NB4 (cell line): Measurements from ENCODE around the gene CCDC87.

Experiments used
- DNase-seq: peaks from one replicate; pipeline ENCODE4 v3.0.0; 2010; ENCODE audit warnings: low read depth
- H3K4me3 ChIP-seq: one replicate; pipeline ENCODE4 v1.5.1; 2011; ENCODE audit warnings: mild to moderate bottlenecking, low read depth, low read length, moderate library complexity
- MYC ChIP-seq: IDR thresholded peaks from 2 replicates; pipeline ENCODE4 v1.6.1; 2011; ENCODE audit warnings: low read depth, low read length
- POLR2A ChIP-seq: IDR thresholded peaks from 2 replicates; pipeline ENCODE4 v1.6.1; 2011; ENCODE audit warnings: mild to moderate bottlenecking; ENCODE audit not compliant: insufficient read length; ENCODE audit errors: extremely low read depth
- TF ChIP-seq, protein P1 (sequence below): IDR thresholded peaks from one replicate; pipeline ENCODE4 v1.5.1; 2012; ENCODE audit warnings: low read depth, low read length
- TF ChIP-seq, protein P2 (sequence below): IDR thresholded peaks from 2 replicates; pipeline ENCODE4 v1.6.1; 2011; ENCODE audit warnings: low read depth, low read length

CCDC87 gene

DNA sequence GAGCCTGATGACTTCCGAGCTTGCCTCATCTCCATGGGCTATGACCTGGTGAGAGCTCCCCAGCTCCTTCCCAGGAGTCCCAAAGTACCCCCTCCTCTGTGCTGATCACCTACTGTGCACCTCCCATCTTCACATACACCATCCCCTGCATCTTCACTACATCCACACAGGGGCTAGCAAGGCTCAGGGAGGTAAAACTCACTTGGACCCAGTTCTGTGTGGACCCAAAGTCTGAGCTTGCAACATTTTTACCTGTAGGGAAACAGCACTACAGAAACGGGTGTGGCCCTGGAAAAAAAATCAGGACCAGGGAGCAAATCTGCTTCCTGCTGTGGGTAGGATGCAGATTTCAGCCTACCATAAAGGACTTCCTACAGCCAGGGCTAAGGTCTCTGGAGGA lies 30.6 kb downstream of the CCDC87 start:
- no peak for DNase-seq
- TF ChIP-seq, protein P1, sequence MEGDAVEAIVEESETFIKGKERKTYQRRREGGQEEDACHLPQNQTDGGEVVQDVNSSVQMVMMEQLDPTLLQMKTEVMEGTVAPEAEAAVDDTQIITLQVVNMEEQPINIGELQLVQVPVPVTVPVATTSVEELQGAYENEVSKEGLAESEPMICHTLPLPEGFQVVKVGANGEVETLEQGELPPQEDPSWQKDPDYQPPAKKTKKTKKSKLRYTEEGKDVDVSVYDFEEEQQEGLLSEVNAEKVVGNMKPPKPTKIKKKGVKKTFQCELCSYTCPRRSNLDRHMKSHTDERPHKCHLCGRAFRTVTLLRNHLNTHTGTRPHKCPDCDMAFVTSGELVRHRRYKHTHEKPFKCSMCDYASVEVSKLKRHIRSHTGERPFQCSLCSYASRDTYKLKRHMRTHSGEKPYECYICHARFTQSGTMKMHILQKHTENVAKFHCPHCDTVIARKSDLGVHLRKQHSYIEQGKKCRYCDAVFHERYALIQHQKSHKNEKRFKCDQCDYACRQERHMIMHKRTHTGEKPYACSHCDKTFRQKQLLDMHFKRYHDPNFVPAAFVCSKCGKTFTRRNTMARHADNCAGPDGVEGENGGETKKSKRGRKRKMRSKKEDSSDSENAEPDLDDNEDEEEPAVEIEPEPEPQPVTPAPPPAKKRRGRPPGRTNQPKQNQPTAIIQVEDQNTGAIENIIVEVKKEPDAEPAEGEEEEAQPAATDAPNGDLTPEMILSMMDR = no peak
- TF ChIP-seq MYC (no peak), POLR2A (no peak)
- TF ChIP-seq, protein P2, sequence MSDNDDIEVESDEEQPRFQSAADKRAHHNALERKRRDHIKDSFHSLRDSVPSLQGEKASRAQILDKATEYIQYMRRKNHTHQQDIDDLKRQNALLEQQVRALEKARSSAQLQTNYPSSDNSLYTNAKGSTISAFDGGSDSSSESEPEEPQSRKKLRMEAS = no peak
- H3K4me3 ChIP-seq = no peak overlapping the region

DNA sequence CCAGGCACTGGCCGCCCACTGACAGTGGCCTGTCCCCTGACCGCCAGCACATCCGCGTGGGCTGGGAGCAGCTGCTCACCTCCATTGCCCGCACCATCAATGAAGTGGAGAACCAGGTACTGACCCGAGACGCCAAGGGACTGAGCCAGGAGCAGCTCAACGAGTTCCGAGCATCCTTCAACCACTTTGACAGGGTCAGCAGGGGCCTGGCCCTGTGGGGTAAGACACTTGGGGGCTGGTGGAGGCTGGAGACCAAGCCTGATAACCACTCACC lies 31.0 kb downstream of the CCDC87 start:
- H3K4me3 ChIP-seq = no peak overlapping the region
- TF ChIP-seq, protein P2 = no peak
- TF ChIP-seq POLR2A (no peak), MYC (no peak)
- TF ChIP-seq, protein P1 = no peak
- DNase-seq = no peak

DNA sequence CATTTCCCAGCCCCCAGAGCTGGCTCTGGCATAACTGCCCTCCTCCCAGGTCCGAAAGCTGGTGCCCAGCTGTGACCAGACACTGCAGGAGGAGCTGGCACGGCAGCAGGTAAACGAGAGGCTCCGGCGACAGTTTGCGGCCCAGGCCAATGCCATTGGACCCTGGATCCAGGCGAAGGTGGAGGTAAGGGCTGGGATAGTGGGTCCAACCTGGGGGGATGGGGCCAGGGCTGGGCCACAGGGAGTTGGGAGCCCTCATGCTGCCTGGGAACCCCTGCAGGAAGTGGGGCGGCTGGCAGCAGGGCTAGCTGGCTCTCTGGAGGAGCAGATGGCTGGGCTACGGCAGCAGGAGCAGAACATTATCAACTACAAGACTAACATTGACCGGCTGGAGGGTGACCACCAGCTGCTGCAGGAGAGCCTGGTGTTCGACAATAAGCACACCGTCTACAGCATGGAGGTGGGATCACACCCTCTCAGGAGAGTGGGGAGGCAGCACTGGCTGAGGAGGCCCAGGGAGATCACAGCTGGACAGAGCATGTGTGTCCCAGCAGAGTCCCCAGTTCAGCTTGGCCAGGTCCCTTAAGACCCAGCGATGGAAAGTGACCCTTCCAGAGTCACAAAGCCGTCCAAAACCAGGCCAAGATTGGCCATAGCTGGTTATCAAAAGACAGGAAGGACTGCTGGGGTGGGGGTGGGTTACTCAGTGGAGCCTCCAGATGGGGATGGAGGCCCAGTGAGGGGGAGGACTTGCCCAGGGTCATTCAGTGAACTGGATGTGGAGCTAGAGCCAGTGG lies 31.5 kb downstream of the CCDC87 start:
- DNase-seq = no peak
- H3K4me3 ChIP-seq = no peak overlapping the region
- TF ChIP-seq POLR2A (no peak), MYC (no peak)
- TF ChIP-seq, protein P1 = no peak
- TF ChIP-seq, protein P2 = no peak

DNA sequence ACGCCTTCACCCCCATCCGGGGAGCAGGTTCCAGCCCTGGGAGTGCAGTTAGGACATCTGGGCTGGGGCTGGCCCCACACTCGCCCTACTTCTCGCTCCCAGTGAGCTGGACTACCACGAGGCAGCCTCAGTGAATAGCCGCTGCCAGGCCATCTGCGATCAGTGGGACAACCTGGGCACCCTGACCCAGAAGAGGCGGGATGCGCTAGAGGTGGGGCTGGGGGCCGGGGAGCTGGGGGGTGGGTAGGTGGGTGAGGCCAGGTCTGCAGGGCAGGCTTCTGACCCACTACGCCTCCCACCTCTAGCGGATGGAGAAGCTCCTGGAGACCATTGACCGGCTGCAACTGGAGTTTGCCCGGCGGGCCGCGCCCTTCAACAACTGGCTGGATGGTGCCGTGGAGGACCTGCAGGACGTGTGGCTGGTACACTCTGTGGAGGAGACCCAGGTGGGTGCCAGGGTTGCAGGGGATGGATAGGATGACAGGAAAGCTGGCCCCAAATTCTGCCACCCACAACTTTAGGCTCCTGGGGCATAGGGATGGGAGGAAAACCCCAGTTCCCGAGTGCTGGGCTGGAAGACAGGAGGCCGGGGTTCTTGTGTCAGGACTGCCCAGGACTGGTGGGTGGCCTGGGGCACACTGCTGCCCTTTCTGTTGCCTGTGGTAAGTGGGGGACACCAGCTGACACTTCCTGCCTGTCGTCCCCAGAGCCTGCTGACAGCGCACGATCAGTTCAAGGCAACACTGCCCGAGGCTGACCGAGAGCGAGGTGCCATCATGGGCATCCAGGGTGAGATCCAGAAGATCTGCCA lies 32.8 kb downstream of the CCDC87 start:
- TF ChIP-seq, protein P1 = no peak
- TF ChIP-seq, protein P2 = no peak
- TF ChIP-seq MYC = no peak
- no peak for TF ChIP-seq POLR2A
- H3K4me3 ChIP-seq = no peak overlapping the region
- no peak for DNase-seq

DNA sequence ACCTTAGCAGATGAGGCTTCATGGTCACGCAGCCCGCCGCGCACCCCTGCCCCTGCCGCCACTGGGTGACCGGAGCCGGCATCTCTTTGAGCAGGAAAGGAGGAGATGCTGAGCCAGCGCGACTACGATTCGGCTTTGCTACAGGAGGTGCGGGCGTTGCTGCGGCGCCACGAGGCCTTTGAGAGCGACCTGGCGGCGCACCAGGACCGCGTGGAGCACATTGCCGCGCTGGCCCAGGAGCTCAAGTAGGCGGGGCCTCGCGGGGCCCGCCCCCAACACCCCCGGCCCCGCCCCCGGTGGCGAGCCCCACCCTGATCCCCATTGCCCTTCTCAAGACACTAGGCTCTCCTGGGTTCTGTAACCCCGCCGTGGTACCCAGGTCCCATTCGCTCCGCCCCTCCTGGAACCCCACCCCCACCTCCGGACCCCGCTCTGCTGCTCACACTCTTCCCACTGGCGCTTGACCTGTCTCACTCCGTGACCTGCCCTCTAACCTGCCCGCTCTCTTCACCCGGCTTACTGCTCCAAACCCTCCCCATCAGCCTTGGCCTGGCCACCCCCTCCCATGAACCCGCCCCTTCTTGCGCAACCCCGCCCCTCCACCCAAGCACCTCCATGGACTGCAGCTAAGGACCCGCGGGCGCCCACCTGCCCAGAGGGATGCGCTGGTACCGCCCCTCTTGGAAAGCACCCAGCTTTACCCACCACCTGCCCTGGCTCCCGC lies 33.6 kb downstream of the CCDC87 start:
- no peak for DNase-seq
- TF ChIP-seq, protein P2 = no peak
- no peak for TF ChIP-seq POLR2A
- TF ChIP-seq MYC = no peak
- TF ChIP-seq, protein P1 = no peak
- no peak overlapping the region for H3K4me3 ChIP-seq
